ENCODE results near the gene EFCAB6. TPM values are rescaled to one million over a fixed set of nuclear protein-coding genes. Genes with fewer than 3 reads are reported as not detected.

Gene EFCAB6
- total and polyA plus RNA-seq, 2 donors (not counting 1 experiment from before 2014, with no cell fraction given): 0.07 to 0.10 TPM

- H3K9me3 ChIP-seq (ENCODE audit: control extremely low read depth in 1 of 3, control insufficient read depth in 2 of 3, insufficient read depth in 1 of 3, low read length in 2 of 3): peaks cover 0 to 9% (median 0%) of the 10 kb centered on the region in 3 donors
- no peaks in the 10 kb centered on the region for H3K4me1 ChIP-seq (ENCODE audit: control insufficient read depth in 2 of 2, insufficient read depth in 2 of 2, low read length in 2 of 2)
- TF ChIP-seq CTCF (IDR thresholded peaks at IDR 0.05): no peak
- TF ChIP-seq EZH2 (IDR thresholded peaks at IDR 0.05; ENCODE audit: borderline replicate concordance, insufficient read depth, low read depth, low read length, poor library complexity, severe bottlenecking): no peak
- no peak overlapping the region for H3K4me3 Mint-ChIP-seq
- H3K79me2 ChIP-seq (ENCODE audit: control insufficient read depth, insufficient read depth, low read length): no peaks in the 10 kb centered on the region
- H3K9ac ChIP-seq (ENCODE audit: low read length): no peak overlapping the region
- 79% methylated on average over 5 of the region's 8 CpGs for WGBS (ENCODE audit: insufficient coverage)
- CTCF ChIA-PET: no interaction called here
- H3K27ac Mint-ChIP-seq: no peak overlapping the region
- no peak overlapping the region for H2AFZ ChIP-seq (ENCODE audit: insufficient read depth, low read depth, low read length, poor library complexity, severe bottlenecking)
- H3K27me3 Mint-ChIP-seq: no peaks in the 10 kb centered on the region
- H4K20me1 ChIP-seq (ENCODE audit: control insufficient read depth, insufficient read depth, low read length, poor library complexity, severe bottlenecking): no peaks in the 10 kb centered on the region
- no peak for DNase-seq
- no peaks in the 10 kb centered on the region for H3K4me1 Mint-ChIP-seq
- POLR2A ChIA-PET: no interaction called here
- intact Hi-C loops (cut with micrococcal nuclease): no loop called here
- no peak overlapping the region for H3K27ac ChIP-seq (ENCODE audit: low read length in 2 of 2)
- H3K4me2 ChIP-seq (replicated peaks; ENCODE audit: low read depth, low read length, poor library complexity, severe bottlenecking): no peak overlapping the region
- no peak for ATAC-seq (ENCODE audit: low read depth)
- no peaks in the 10 kb centered on the region for H3K9me3 Mint-ChIP-seq (ENCODE audit: insufficient read depth)
- H3K36me3 ChIP-seq (replicated peaks in 1 of 2; ENCODE audit: control extremely low read depth in 1 of 2, control insufficient read depth in 1 of 2, extremely low read depth in 1 of 2, insufficient read depth in 2 of 2, low read length in 1 of 2): no peaks in the 10 kb centered on the region
- no peak overlapping the region for H3K4me3 ChIP-seq (ENCODE audit: control extremely low read depth in 1 of 5, extremely low read depth in 1 of 5, insufficient read depth in 1 of 5, low read depth in 2 of 5, low read length in 4 of 5)
- no peaks in the 10 kb centered on the region for H3K27me3 ChIP-seq (replicated peaks in 1 of 4; ENCODE audit: control extremely low read depth in 1 of 4, control insufficient read depth in 3 of 4, insufficient read depth in 4 of 4, low read length in 3 of 4)
These were observed 304.9 kb downstream of the EFCAB6 start for GRCh38 chr22:43507235-43507634.

- H2AFZ ChIP-seq (ENCODE audit: insufficient read depth, low read depth, low read length, poor library complexity, severe bottlenecking): no peak overlapping the region
- DNase-seq (no peak), ATAC-seq (ENCODE audit: low read depth) (no peak)
- no peak overlapping the region for H3K27ac ChIP-seq (ENCODE audit: low read length in 2 of 2)
- H3K4me3 ChIP-seq (ENCODE audit: control extremely low read depth in 1 of 5, extremely low read depth in 1 of 5, insufficient read depth in 1 of 5, low read depth in 2 of 5, low read length in 4 of 5): no peak overlapping the region
- H3K9me3 ChIP-seq (ENCODE audit: control extremely low read depth in 1 of 3, control insufficient read depth in 2 of 3, insufficient read depth in 1 of 3, low read length in 2 of 3): peaks cover 0 to 9% (median 0%) of the 10 kb centered on the region in 3 donors
- no peaks in the 10 kb centered on the region for H3K9me3 Mint-ChIP-seq (ENCODE audit: insufficient read depth)
- no peaks in the 10 kb centered on the region for H3K27me3 Mint-ChIP-seq
- ChIA-PET POLR2A (no interaction called here), CTCF (no interaction called here)
- no peak overlapping the region for H3K4me3 Mint-ChIP-seq
- no peaks in the 10 kb centered on the region for H3K4me1 ChIP-seq (ENCODE audit: control insufficient read depth in 2 of 2, insufficient read depth in 2 of 2, low read length in 2 of 2)
- intact Hi-C loops (cut with micrococcal nuclease): no loop called here
- no peak overlapping the region for H3K4me2 ChIP-seq (replicated peaks; ENCODE audit: low read depth, low read length, poor library complexity, severe bottlenecking)
- no peak overlapping the region for H3K9ac ChIP-seq (ENCODE audit: low read length)
- no peaks in the 10 kb centered on the region for H3K4me1 Mint-ChIP-seq
- TF ChIP-seq CTCF (IDR thresholded peaks at IDR 0.05): no peak
- TF ChIP-seq EZH2 (IDR thresholded peaks at IDR 0.05; ENCODE audit: borderline replicate concordance, insufficient read depth, low read depth, low read length, poor library complexity, severe bottlenecking): no peak
- no peaks in the 10 kb centered on the region for H3K79me2 ChIP-seq (ENCODE audit: control insufficient read depth, insufficient read depth, low read length)
- H3K36me3 ChIP-seq (replicated peaks in 1 of 2; ENCODE audit: control extremely low read depth in 1 of 2, control insufficient read depth in 1 of 2, extremely low read depth in 1 of 2, insufficient read depth in 2 of 2, low read length in 1 of 2): no peaks in the 10 kb centered on the region
- H4K20me1 ChIP-seq (ENCODE audit: control insufficient read depth, insufficient read depth, low read length, poor library complexity, severe bottlenecking): no peaks in the 10 kb centered on the region
- no peaks in the 10 kb centered on the region for H3K27me3 ChIP-seq (replicated peaks in 1 of 4; ENCODE audit: control extremely low read depth in 1 of 4, control insufficient read depth in 3 of 4, insufficient read depth in 4 of 4, low read length in 3 of 4)
- H3K27ac Mint-ChIP-seq: no peak overlapping the region
- 92% methylated on average over 11 of the region's 12 CpGs for WGBS (ENCODE audit: insufficient coverage)
These were observed 305.6 kb downstream of the EFCAB6 start for GRCh38 chr22:43506487-43506886.
